ENCODE data around the gene ZNF283.

- TF ChIP-seq FOXK2 (IDR thresholded peaks at IDR 0.05): no peak
- TF ChIP-seq TARDBP (IDR thresholded peaks at IDR 0.05): no peak
These were observed 48.5 kb upstream of the ZNF283 start for GRCh38 chr19:43778651-43779050.
